Stimulated activated effector memory CD8-positive, alpha-beta T cell treated with anti-CD3 and anti-CD28 coated beads, Interleukin-12 subunit alpha, Interleukin-12 subunit beta, amount 100 ng/mL, for 72 hours (primary cell): Measurements from ENCODE around the gene P2RY1.
"Not testable (repeated sequence)": the region's sequence is repeated elsewhere in the genome, so short reads cannot be mapped to it uniquely, and the experiment has no call there.

Source experiments
- ATAC-seq: fragments of 150-1000 bp; cut with Tn5 transposase; 2 replicates; pipeline ENCODE4 v1.10.0; 2021
- DNase-seq, 2 donors: peaks; one replicate each; pipeline ENCODE4 v3.0.0; 2021 to 2022; ENCODE audit warnings: low spot score in 2 of 2
- H3K27ac Mint-ChIP-seq: one replicate; pipeline ENCODE4 v1.8.0; 2022; ENCODE audit warnings: mild to moderate bottlenecking, mixed read lengths
- H3K36me3 Mint-ChIP-seq: one replicate; pipeline ENCODE4 v1.8.0; 2022; ENCODE audit warnings: mild to moderate bottlenecking, mixed read lengths
- H3K4me1 Mint-ChIP-seq: one replicate; pipeline ENCODE4 v1.8.0; 2022; ENCODE audit warnings: mixed read lengths
- H3K4me3 Mint-ChIP-seq: one replicate; pipeline ENCODE4 v1.8.0; 2022; ENCODE audit warnings: mild to moderate bottlenecking, mixed read lengths
- H3K9me3 Mint-ChIP-seq: one replicate; pipeline ENCODE4 v1.8.0; 2022; ENCODE audit warnings: mixed read lengths

P2RY1 gene

DNA sequence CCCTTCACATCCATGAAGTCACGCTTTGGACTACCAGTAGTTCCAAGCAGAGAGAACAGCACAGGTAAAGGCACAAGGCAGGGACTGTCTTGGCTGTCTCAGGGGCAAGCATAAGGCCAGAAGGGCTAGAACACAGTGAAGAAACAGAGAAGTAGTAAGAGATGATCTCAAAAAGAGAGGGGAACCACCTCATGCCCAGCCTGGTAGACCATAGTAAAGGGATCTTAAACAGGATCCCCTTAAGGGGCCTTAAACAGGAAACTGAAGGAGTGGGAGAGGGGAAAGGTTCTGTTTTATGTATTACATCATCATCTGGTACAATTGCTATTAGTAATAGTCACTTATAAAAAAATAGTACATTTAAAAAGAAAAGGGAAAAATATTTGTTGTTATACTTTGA lies 25.8 kb downstream of the P2RY1 start:
- H3K9me3 Mint-ChIP-seq: no peaks in the 10 kb centered on the region
- H3K4me1 Mint-ChIP-seq: no peaks in the 10 kb centered on the region
- no peak overlapping the region for H3K27ac Mint-ChIP-seq
- H3K36me3 Mint-ChIP-seq: no peaks in the 10 kb centered on the region
- no peak overlapping the region for H3K4me3 Mint-ChIP-seq
- ATAC-seq (no peak), DNase-seq (no peak)

DNA sequence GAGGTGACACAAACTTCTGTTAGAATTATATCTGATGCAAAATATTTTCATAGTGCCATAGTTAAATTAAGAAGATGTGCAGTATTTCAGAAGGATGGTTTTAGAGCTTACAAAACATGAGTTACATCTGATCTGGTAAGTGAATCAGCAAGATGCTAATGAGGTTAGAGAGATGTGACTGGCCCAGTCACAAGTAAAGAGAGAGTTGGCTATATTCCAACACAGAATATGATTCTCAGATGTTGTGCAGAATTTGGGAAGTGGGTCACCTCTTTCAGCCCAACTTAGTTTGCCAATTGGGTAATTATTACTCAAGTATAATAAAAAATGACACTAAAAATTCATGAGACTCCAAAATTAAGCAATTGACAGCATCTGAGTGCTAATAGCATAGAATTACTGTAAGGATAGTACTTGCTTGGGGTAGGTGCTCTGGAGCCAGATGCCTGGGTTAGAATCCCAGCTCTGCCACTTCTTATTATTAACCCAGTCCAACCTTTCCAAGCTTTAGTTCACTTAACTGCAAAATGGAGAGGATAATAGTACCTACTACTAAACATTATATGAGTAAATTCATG lies 30.8 kb downstream of the P2RY1 start:
- no peaks in the 10 kb centered on the region for H3K9me3 Mint-ChIP-seq
- H3K4me3 Mint-ChIP-seq: no peak overlapping the region
- DNase-seq (no peak), ATAC-seq (no peak)
- no peaks in the 10 kb centered on the region for H3K4me1 Mint-ChIP-seq
- H3K36me3 Mint-ChIP-seq: no peaks in the 10 kb centered on the region
- no peak overlapping the region for H3K27ac Mint-ChIP-seq

DNA sequence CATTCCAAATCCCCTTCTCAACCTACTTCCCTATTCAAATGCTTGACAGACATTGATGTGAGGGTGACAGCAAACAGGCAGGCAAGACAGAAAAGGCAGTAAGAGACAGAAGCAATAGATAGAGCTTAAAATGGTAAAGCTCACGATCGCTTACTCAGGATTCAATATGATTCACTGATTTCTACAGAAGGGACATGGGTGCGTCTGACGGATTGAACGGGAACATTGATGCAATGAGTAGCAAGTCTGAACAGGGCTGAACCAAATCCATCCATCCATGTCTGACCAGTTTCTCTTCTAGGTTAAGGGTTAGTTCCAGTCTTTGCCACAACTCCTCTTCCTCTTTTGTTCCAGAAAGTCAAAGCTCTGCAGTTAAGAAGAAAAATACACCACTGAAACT lies 35.1 kb downstream of the P2RY1 start:
- H3K36me3 Mint-ChIP-seq: no peaks in the 10 kb centered on the region
- H3K27ac Mint-ChIP-seq: no peak overlapping the region
- DNase-seq (no peak), ATAC-seq (no peak)
- peaks cover 3% of the 10 kb centered on the region for H3K9me3 Mint-ChIP-seq
- H3K4me1 Mint-ChIP-seq: no peaks in the 10 kb centered on the region
- no peak overlapping the region for H3K4me3 Mint-ChIP-seq

- not testable (repeated sequence) for DNase-seq, H3K4me3 Mint-ChIP-seq, H3K9me3 Mint-ChIP-seq, H3K27ac Mint-ChIP-seq, H3K36me3 Mint-ChIP-seq, H3K4me1 Mint-ChIP-seq, ATAC-seq
Measured at GRCh38 chr3:152873314-152873713, 38.4 kb downstream of the P2RY1 start.

DNA sequence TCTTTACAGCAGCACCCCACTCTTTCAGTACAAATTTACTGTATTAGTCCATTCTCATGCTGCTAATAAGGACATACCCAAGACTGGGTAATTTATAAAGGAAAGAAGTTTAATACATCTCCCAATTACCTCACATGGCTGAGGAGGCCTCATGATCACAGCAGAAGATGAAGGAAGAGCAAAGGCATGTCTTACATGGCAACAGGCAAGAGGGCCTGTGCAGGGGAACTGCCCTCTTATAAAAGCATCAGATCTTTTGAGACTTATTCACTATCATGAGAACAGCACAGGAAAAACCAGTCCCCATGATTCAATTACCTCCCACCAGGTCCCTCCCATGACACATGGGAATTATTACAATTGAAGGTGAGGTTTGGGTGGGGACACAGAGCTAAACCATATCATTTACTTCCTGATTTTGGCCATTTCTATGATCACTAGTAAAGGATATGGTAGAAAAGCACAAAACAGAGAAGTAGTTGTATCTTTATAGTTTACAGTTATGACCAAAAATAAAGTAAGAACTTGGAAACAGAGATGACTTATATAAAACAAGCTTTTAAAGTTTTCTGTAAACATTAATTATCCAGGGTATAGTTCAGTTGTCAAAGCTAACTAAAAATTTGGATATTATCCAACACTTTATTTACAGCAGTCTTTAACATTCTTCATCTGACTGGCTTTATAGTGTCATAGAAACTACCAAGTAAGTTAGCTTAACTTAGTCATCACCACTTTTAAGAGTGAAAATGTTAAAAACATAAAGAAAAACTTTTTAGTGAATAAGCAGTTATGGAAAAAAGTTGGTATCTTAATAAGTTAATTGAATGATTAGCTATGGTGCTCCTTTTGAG lies 40.2 kb downstream of the P2RY1 start:
- Mint-ChIP-seq H3K9me3 (peaks cover 7% of the 10 kb centered on the region), H3K4me3 (no peak overlapping the region), H3K4me1 (no peaks in the 10 kb centered on the region), H3K36me3 (no peaks in the 10 kb centered on the region), H3K27ac (no peak overlapping the region)
- no peak for DNase-seq
- ATAC-seq: no peak

- H3K9me3 Mint-ChIP-seq: peaks cover 4% of the 10 kb centered on the region
- no peak overlapping the region for H3K4me3 Mint-ChIP-seq
- no peaks in the 10 kb centered on the region for H3K4me1 Mint-ChIP-seq
- DNase-seq (no peak), ATAC-seq (no peak)
- no peak overlapping the region for H3K27ac Mint-ChIP-seq
- H3K36me3 Mint-ChIP-seq: no peaks in the 10 kb centered on the region
Measured at GRCh38 chr3:152879130-152879789, 44.3 kb downstream of the P2RY1 start.

- Mint-ChIP-seq H3K36me3 (no peaks in the 10 kb centered on the region), H3K4me1 (no peaks in the 10 kb centered on the region), H3K9me3 (peaks cover 4% of the 10 kb centered on the region), H3K4me3 (no peak overlapping the region), H3K27ac (no peak overlapping the region)
- ATAC-seq: no peak
- DNase-seq: no peak
Measured at GRCh38 chr3:152879790-152880174, 44.9 kb downstream of the P2RY1 start.

- Mint-ChIP-seq H3K4me1 (no peaks in the 10 kb centered on the region), H3K9me3 (no peaks in the 10 kb centered on the region), H3K36me3 (no peaks in the 10 kb centered on the region), H3K27ac (no peak overlapping the region), H3K4me3 (no peak overlapping the region)
- ATAC-seq (no peak), DNase-seq (no peak)
Measured at GRCh38 chr3:152885076-152885475, 50.1 kb downstream of the P2RY1 start.
